ENCODE results near the gene RAMACL. TPM values are rescaled to one million over a fixed set of nuclear protein-coding genes. Genes with fewer than 3 reads are reported as not detected.

Gene RAMACL
- polyA plus RNA-seq, 10 donors: 0.09 to 0.73 (median 0.20) TPM; not detected in 4

- DNase-seq: no peak
Measured at GRCh38 chr6:166580076-166581050, 6.1 kb downstream of the RAMACL start.

- peak in 1 of 3 donors; percentile 70 for DNase-seq
Measured at GRCh38 chr6:166579237-166579850, 7.1 kb downstream of the RAMACL start.

- no peak for DNase-seq
Measured at GRCh38 chr6:166578536-166579236, 7.8 kb downstream of the RAMACL start.

GRCh38 chr6:166575205-166575604 is 11.3 kb downstream of the RAMACL start:
- no peak for DNase-seq

- DNase-seq: peak in 1 of 3 donors; percentile 1
Measured at GRCh38 chr6:166573511-166574216, 12.8 kb downstream of the RAMACL start.

- DNase-seq: peak in 1 of 3 donors; percentile 46
Measured at GRCh38 chr6:166572370-166573261, 13.9 kb downstream of the RAMACL start.

- DNase-seq: no peak
Measured at GRCh38 chr6:166570929-166571713, 15.4 kb downstream of the RAMACL start.

GRCh38 chr6:166569206-166569605 is 17.3 kb downstream of the RAMACL start:
- no peak for DNase-seq

GRCh38 chr6:166567813-166568212 is 18.7 kb downstream of the RAMACL start:
- DNase-seq: peak in 1 of 3 donors; percentile 1

GRCh38 chr6:166567107-166567506 is 19.4 kb downstream of the RAMACL start:
- peak in 2 of 3 donors; percentile 40 to 91 for DNase-seq

GRCh38 chr6:166566026-166567011 is 20.2 kb downstream of the RAMACL start:
- DNase-seq: no peak

- DNase-seq: peak in 1 of 3 donors; percentile 86
Measured at GRCh38 chr6:166565084-166565967, 21.2 kb downstream of the RAMACL start.

- DNase-seq: no peak
Measured at GRCh38 chr6:166563805-166564204, 22.7 kb downstream of the RAMACL start.

- DNase-seq: no peak
Measured at GRCh38 chr6:166563200-166563599, 23.3 kb downstream of the RAMACL start.

- peak in 1 of 3 donors; percentile 1 for DNase-seq
Measured at GRCh38 chr6:166562726-166563125, 23.8 kb downstream of the RAMACL start.

- DNase-seq: peak in 1 of 3 donors; percentile 67
Measured at GRCh38 chr6:166561771-166562359, 24.6 kb downstream of the RAMACL start.

GRCh38 chr6:166560222-166560621 is 26.3 kb downstream of the RAMACL start:
- no peak for DNase-seq

Measured in muscle of back (tissue), 11 donors.